Activated B cell treated with CpG ODN at 0.5 μM for 24 hours (primary cell): Measurements from ENCODE around the gene FAM200C. TPM values are rescaled to one million over a fixed set of nuclear protein-coding genes. Genes with fewer than 3 reads are reported as not detected.

Experiments
- ATAC-seq: fragments of 200-7000 bp; cut with Tn5 transposase; one replicate; pipeline ENCODE4 v1.10.0; 2021; ENCODE audit warnings: low read depth, mild to moderate bottlenecking, moderate library complexity
- CTCF ChIA-PET: fragments of 350-600 bp; sonication (Branson Sonifier 250); formaldehyde crosslinking; loops from one replicate; lab custom pipeline; 2021; ENCODE audit warnings: antibody characterized with exemption; lab: Charles Lee
- POLR2A ChIA-PET: fragments of 350-600 bp; sonication (Branson Sonifier 250); formaldehyde crosslinking; loops from one replicate; lab custom pipeline; 2021; ENCODE audit warnings: antibody characterized with exemption; lab: Charles Lee
- DNase-seq: peaks from one replicate; pipeline ENCODE4 v3.0.0; 2022
- H3K27ac Mint-ChIP-seq: one replicate; pipeline ENCODE4 v1.8.0; 2020; ENCODE audit warnings: mixed read lengths
- H3K27me3 Mint-ChIP-seq: one replicate; pipeline ENCODE4 v1.8.0; 2021; ENCODE audit warnings: mixed read lengths
- H3K36me3 Mint-ChIP-seq: one replicate; pipeline ENCODE4 v1.8.0; 2021; ENCODE audit warnings: low read depth, mixed read lengths
- H3K4me1 Mint-ChIP-seq: one replicate; pipeline ENCODE4 v1.8.0; 2021; ENCODE audit warnings: mixed read lengths
- H3K4me3 Mint-ChIP-seq: one replicate; pipeline ENCODE4 v1.8.0; 2020; ENCODE audit warnings: mild to moderate bottlenecking, mixed read lengths
- H3K9me3 Mint-ChIP-seq: one replicate; pipeline ENCODE4 v1.8.0; 2020; ENCODE audit warnings: mixed read lengths
- intact Hi-C: fragments of 100-400 bp; cut with micrococcal nuclease; formaldehyde crosslinking; loops from one replicate; pipeline ENCODE4 v1.15.1; 2024
- total RNA-seq: library from RNA; stranded (reverse); gene quantifications from 2 replicates; pipeline ENCODE4 v1.2.3, GENCODE V29; 2022
- TF ChIP-seq, protein P1 (sequence below): fragments of 200-600 bp; IDR thresholded peaks from one replicate; pipeline ENCODE4 v1.8.0; 2022; ENCODE audit warnings: antibody characterized with exemption, mild to moderate bottlenecking

FAM200C gene
- total RNA-seq, 1 donor from 2014 or later, result 0.44 TPM

DNA sequence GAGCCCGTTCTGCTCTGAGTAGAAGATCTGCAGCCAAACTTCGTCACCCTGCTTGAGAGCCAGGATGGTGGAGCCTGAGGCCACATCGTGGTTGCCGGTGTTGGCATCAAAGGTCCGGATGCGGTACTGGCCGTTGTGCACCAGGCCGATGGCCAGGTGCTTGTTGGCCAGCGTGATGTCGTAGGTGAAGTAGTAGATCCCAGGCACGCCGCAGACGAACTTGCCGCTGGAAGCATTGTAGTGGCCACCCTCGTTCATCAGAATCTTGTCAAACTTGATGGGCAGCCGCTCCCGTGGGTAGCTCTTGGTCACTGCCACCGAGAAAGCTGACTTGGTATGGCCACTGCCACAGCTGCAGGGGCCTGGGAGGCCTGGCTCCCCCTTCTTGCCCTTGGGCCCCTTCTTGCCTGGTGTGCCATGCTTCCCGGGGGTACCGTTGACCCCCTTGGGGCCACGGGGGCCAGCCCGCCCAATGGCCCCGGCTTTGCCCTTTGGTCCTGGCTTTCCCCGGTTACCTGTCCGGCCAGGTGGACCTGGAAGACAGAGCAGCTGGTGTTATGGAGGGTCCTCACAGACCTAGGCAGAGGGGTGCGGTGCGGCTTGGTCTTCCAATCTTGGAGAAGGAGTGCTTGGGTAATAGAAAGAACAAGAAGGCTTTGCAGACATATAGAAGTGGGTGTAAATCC, 50.5 kb downstream of the FAM200C start:
- H3K4me3 Mint-ChIP-seq, result no peak overlapping the region
- ATAC-seq, result no peak
- no peak overlapping the region for H3K27ac Mint-ChIP-seq
- TF ChIP-seq, protein P1, sequence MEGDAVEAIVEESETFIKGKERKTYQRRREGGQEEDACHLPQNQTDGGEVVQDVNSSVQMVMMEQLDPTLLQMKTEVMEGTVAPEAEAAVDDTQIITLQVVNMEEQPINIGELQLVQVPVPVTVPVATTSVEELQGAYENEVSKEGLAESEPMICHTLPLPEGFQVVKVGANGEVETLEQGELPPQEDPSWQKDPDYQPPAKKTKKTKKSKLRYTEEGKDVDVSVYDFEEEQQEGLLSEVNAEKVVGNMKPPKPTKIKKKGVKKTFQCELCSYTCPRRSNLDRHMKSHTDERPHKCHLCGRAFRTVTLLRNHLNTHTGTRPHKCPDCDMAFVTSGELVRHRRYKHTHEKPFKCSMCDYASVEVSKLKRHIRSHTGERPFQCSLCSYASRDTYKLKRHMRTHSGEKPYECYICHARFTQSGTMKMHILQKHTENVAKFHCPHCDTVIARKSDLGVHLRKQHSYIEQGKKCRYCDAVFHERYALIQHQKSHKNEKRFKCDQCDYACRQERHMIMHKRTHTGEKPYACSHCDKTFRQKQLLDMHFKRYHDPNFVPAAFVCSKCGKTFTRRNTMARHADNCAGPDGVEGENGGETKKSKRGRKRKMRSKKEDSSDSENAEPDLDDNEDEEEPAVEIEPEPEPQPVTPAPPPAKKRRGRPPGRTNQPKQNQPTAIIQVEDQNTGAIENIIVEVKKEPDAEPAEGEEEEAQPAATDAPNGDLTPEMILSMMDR, result no peak
- no peaks in the 10 kb centered on the region for H3K9me3 Mint-ChIP-seq
- POLR2A ChIA-PET, result no interaction called here
- no peaks in the 10 kb centered on the region for H3K36me3 Mint-ChIP-seq
- no peaks in the 10 kb centered on the region for H3K27me3 Mint-ChIP-seq
- no peak for DNase-seq
- no peaks in the 10 kb centered on the region for H3K4me1 Mint-ChIP-seq
- CTCF ChIA-PET, result interaction anchor here (0.6 kb wide), 1 partner anchor 328 kb away, joined by 3 read pairs; no protein-coding TSS in a partner anchor
- intact Hi-C loops, result loop anchor here (10.0 kb wide), 1 partner anchor 1195 kb away; no protein-coding TSS in a partner anchor

DNA sequence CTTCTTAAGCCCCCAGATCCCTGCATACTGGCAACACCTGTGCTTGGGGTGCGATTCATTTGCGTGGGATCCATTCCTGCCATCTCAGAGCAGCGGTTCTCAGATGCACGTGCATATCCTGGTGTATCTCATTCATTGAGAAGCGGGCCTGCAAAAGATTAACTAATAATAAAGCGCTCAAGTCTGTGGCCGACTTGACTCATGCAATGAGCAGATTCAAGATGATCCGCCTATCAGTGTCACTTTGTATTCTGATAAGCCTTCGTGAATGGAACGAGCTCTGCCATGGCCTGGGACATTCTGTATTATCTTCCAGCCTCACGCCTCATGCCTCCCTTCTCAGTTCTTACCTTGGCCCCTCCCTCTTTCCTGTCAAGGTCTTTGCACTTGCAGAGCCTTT, 51.8 kb downstream of the FAM200C start:
- Mint-ChIP-seq H3K27me3 (no peaks in the 10 kb centered on the region), H3K4me3 (no peak overlapping the region), H3K36me3 (no peaks in the 10 kb centered on the region), H3K9me3 (no peaks in the 10 kb centered on the region), H3K27ac (no peak overlapping the region), H3K4me1 (no peaks in the 10 kb centered on the region)
- CTCF ChIA-PET, result interaction anchor here (2.1 to 4.0 kb wide), 2 partner anchors 268 to 326 kb away, joined by 12 to 22 read pairs; no protein-coding TSS in a partner anchor
- POLR2A ChIA-PET, result no interaction called here
- DNase-seq (no peak), ATAC-seq (no peak)
- TF ChIP-seq, protein P1, result no peak
- intact Hi-C loops, result loop anchor here (10.0 kb wide), 1 partner anchor 1193 kb away; no protein-coding TSS in a partner anchor

DNA sequence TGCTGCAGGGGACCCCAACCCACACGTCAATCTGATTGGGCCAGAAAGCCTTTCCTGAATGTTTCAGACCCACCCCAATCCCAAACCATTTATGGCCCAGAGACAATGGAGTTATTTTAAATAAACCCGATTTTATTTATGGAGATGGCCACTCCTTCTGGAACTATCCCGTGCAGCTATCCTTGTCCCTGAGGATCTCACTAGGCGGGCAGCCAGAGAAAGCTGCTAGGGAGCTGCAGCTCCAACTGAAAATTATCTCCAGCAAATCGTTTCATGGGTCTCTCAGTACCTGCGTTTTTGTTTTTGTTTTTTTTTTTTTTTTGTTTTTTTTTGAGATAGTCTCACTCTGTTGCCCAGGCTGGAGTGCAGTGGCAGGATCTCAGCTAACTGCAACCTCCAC, 52.4 kb downstream of the FAM200C start:
- DNase-seq (no peak), ATAC-seq (no peak)
- no peaks in the 10 kb centered on the region for H3K9me3 Mint-ChIP-seq
- TF ChIP-seq, protein P1, result no peak
- ChIA-PET CTCF (interaction anchor here (2.1 to 4.0 kb wide), 2 partner anchors 267 to 325 kb away, joined by 12 to 22 read pairs; no protein-coding TSS in a partner anchor), POLR2A (no interaction called here)
- H3K27me3 Mint-ChIP-seq, result no peaks in the 10 kb centered on the region
- no peaks in the 10 kb centered on the region for H3K36me3 Mint-ChIP-seq
- intact Hi-C loops, result loop anchor here (10.0 kb wide), 1 partner anchor 1193 kb away; no protein-coding TSS in a partner anchor
- H3K4me1 Mint-ChIP-seq, result no peaks in the 10 kb centered on the region
- H3K27ac Mint-ChIP-seq, result no peak overlapping the region
- H3K4me3 Mint-ChIP-seq, result no peak overlapping the region

Other genes with a start within 250 kb of the FAM200C start
- gene FABP6, start 170.5 kb downstream of the FAM200C start, total RNA-seq, result not detected in 2 replicates
- 0.09 TPM in 1 of 2 replicates, not detected in the other for gene CCNJL, start 87.5 kb downstream of the FAM200C start, total RNA-seq
- not detected in 2 replicates for gene C1QTNF2, start 29.4 kb downstream of the FAM200C start, total RNA-seq
- 58.5 and 59.3 TPM in 2 replicates for gene SLU7, start 19.0 kb upstream of the FAM200C start, total RNA-seq
- gene PTTG1, start 21.8 kb upstream of the FAM200C start, total RNA-seq, result 15.3 and 16.8 TPM in 2 replicates